COR-L47 (cell line): ENCODE data around the gene HDAC9.

ENCODE experiments used
- DNase-seq: peaks from one replicate; lab custom pipeline; 2025; lab: John Stamatoyannopoulos, UW

Gene HDAC9

GRCh38 chr7:18593602-18594279, 98.2 kb downstream of the HDAC9 start:
- no peak for DNase-seq

GRCh38 chr7:18597754-18598153, 102.2 kb downstream of the HDAC9 start:
- DNase-seq = no peak

GRCh38 chr7:18607025-18607424, 111.5 kb downstream of the HDAC9 start:
- DNase-seq = no peak

DNA sequence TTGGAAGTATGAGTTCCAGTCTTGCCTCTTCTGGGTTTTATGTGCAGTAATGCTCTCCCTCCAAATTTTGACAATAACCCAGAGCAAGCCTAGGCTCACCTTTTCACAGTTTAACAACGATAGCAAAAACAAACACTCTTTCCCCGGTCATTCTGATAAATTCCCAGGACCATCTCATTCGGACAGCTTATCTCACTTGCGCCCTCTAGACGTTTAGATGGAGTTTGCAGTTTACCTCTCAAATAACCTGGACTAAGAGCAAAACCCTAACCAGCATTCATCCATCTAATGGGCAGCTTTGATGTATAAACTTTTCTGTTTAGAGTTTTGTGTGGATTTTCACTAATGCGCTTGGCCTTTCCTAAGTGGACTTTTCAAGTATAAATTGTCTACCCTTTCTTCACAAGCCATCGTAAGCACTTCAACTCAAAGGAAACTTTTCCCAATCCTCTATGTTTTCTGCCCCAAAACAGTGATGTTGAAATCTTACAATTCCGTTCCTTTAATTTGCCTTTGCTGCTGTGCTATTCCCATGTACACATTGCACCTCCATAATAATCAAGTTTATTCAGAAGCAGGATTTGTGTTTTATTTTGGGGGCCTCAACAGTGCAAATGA, 114.9 kb downstream of the HDAC9 start:
- no peak for DNase-seq

- no peak for DNase-seq
Observed at GRCh38 chr7:18614841-18615240, 119.3 kb downstream of the HDAC9 start.

- DNase-seq = no peak
Observed at GRCh38 chr7:18619311-18619710, 123.8 kb downstream of the HDAC9 start.

- no peak for DNase-seq
Observed at GRCh38 chr7:18623389-18623788, 127.8 kb downstream of the HDAC9 start.

DNA sequence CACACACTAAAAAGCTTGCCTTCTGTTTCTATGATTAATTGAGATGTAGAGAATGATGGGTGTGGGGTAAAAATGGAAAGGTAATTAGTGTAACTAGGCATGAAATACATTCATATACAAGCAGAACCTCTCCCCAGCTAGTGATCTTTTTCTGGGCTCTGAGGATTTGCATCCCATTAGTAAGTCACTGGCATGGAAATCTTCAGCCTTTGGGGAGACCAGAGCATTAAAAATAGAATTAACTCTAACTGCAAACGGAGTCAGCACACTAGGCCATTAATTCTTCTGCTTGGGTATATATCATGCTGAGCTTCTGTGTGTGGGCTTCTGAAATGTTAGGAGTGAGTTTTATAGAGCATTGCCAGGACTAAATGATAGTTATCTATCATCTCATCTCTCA, 128.9 kb downstream of the HDAC9 start:
- no peak for DNase-seq

GRCh38 chr7:18626086-18626485, 130.5 kb downstream of the HDAC9 start:
- DNase-seq = no peak

DNA sequence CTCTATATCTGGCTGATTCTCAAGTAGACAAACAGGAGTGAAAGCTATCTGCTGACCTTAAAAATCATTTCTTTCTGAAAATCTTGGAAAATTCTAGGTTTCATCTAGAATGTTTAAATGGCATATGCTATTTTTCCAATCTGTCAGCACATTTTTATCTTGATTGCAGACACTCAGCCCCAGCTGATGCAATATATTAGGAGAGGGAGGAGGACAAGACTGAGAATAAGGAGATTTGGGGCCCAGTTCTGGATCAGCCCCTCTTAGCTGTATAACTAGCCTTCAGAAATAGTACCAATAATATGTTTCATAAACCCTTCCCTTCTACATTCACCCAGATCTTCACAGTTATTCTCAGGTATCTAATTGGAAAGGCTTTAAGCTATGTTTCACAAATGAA, 131.2 kb downstream of the HDAC9 start:
- DNase-seq = no peak

DNA sequence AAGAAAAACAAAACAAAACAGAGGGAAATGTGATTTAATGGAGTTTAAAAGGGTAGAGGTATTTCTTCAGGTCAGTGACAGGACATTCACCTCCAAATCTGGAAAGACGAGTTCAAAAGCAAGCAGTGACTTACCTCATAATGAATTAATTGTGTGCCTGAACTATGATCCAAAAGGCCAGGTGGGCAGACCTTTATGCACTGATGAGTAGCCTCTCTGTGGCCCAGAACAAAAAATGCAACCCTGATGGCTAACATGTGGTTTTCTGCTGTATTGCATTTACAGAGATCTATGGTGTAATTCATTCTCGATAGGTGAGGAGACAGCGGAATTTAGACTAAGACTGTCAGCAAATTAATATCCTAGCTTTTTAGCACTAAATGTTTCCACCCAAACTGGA, 142.0 kb downstream of the HDAC9 start:
- DNase-seq = no peak

GRCh38 chr7:18638594-18639452, 143.3 kb downstream of the HDAC9 start:
- DNase-seq = no peak

DNA sequence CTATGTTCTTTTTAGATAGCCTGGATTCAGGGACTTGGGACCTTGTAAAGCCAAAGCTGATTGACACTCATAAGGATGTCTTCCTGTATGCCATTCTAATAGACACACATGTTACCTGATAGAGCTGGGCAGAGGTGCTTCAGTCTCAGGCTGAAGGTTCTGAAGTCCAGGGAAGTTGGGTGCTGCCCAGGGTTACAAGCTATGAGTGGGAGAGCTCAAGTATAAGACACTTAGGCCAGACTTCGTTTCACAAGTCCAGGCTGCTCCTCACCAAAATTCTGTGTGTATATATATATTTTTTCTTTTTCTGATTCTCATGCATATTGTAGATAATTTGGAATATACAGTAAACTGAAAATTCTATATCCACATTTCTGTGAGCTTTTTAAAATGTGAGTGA, 144.2 kb downstream of the HDAC9 start:
- no peak for DNase-seq

- DNase-seq = no peak
Observed at GRCh38 chr7:18644981-18645380, 149.4 kb downstream of the HDAC9 start.

GRCh38 chr7:18647582-18647981, 152.0 kb downstream of the HDAC9 start:
- no peak for DNase-seq

DNA sequence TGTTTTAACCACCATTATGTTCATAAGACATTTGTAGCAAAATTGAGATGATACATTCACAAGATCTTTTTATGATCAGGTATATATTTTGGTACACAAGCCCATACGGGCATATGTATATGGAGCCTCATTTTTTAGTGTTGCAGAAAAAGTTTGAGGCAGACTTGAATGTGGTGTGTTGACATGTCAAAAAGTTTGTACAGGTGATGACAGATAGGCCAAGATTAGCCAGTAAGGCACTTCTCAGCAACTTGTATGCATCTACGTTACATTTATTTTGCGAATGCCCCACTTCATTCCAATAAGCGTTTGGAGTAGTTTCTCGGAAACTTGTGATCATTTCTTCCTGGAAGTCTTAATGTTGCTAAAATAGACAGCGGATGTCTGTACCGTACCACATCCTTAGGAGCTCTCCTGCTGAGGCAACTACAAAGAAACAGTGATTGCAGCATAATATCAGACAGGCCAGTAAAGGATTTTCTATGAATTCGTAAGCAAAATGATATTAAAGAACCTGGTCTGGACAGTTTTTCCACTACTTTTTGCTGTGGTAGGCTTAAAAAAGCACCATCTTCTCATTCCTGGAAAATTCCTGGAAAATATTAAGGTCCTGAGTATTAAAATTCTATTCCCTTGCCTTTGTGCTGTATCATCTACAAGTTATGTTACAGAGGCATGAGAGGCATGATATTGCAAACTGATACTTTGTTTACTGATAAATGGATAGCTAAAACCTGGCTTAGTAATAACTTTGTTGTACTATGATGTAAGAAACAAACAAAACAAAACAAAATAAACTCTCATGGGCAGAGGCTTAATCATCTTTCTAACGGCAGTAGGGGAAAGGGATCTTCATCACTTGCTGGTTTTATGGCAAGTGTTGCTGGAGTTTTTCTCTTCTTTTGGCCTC, 153.6 kb downstream of the HDAC9 start:
- no peak for DNase-seq

DNA sequence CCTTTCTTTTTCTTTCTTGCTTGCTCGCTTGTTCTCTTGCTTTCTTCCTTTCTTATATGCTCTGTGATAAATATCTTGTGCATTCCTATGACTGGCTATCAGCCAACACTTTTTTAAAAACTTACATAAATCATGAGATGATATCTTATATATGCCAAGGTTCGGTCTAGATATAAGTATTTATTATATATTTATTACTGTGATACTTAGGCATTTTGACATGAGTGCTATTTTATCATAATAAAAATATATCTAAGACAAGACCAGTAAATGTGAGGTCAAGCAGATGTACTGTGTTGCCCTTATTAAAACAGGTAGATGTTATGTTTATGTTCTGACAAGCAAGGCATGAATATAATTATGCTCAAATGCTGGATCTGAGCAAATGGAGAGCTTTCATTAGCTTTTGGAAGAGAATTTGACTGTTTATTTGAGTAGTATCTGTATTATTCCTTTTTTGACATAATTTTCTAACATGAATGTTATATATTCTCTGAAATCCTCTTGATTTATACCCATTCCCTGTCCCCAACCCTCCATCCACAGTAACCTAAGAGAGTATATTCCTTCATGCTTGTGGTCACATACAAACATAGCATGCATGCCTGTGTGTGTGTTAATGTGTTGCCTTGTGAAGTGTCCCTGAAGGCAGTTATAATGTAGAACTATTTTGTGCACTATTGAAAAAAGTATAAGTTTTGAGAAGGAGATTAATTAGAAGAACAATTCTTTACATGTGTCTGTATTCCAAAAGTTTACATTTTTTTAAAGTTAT, 158.0 kb downstream of the HDAC9 start:
- no peak for DNase-seq

- DNase-seq = no peak
Observed at GRCh38 chr7:18654709-18655108, 159.2 kb downstream of the HDAC9 start.

DNA sequence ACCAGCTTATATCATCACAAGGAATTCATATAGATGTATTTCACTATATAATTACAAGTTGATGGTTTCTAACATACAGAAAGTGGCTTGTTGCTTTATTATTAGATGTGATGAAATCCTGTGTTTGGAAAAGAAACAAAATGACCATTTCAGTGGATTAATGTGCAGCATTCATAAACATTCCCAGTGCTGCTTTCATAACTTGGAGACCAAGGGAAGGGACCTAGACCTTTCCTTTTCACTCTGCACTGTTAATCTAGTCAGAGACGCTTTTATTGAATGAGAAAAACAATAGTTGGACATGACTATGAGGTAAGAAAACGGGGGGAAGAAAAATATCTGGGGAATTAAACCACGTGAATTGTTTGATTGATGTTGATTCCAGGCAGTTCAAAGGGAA, 160.0 kb downstream of the HDAC9 start:
- no peak for DNase-seq

GRCh38 chr7:18655912-18656311, 160.4 kb downstream of the HDAC9 start:
- no peak for DNase-seq

- DNase-seq = no peak
Observed at GRCh38 chr7:18656362-18656761, 160.8 kb downstream of the HDAC9 start.
